ENCODE data around the gene ZBTB7C.

ZBTB7C gene

GRCh38 chr18:48080546-48080945 is 328.6 kb downstream of the ZBTB7C start:
- Histone ChIP-seq H2AFZ (ENCODE audit: low read depth, low read length, severe bottlenecking) (no peak overlapping the region), H3K4me2 (ENCODE audit: low read depth, low read length, poor library complexity, severe bottlenecking) (no peak overlapping the region)

GRCh38 chr18:48079885-48080284 is 329.3 kb downstream of the ZBTB7C start:
- H3K4me3 ChIP-seq (ENCODE audit: insufficient read depth, low read length, poor library complexity, severe bottlenecking) = no peak overlapping the region
- H3K9ac ChIP-seq (ENCODE audit: low read length) = no peak overlapping the region
- H3K27me3 ChIP-seq (ENCODE audit: low read length) = no peaks in the 10 kb centered on the region
- H4K20me1 ChIP-seq (ENCODE audit: low read depth, low read length) = no peaks in the 10 kb centered on the region
- no peaks in the 10 kb centered on the region for H3F3A ChIP-seq (ENCODE audit: insufficient read depth)
- H2AFZ ChIP-seq (ENCODE audit: low read depth, low read length, severe bottlenecking) = no peak overlapping the region
- no peaks in the 10 kb centered on the region for H3K79me2 ChIP-seq (ENCODE audit: insufficient read depth, low read length)
- no peak overlapping the region for H3K4me2 ChIP-seq (ENCODE audit: low read depth, low read length, poor library complexity, severe bottlenecking)
- H3K36me3 ChIP-seq (ENCODE audit: low read length) = no peaks in the 10 kb centered on the region
- H3K9me3 ChIP-seq (ENCODE audit: insufficient read depth, low read length) = no peaks in the 10 kb centered on the region
- H3K9me2 ChIP-seq (replicated peaks; ENCODE audit: insufficient read depth, low read length) = no peaks in the 10 kb centered on the region
- no peak overlapping the region for H3K27ac ChIP-seq (ENCODE audit: low read depth, low read length)
- no peak for TF ChIP-seq EZH2phosphoT487 (conservative IDR thresholded peaks at IDR 0.05; ENCODE audit: low read length)
- no peak for TF ChIP-seq CTCF (IDR thresholded peaks at IDR 0.05; ENCODE audit: insufficient read depth, low read length, poor library complexity, severe bottlenecking)

More at GRCh38 chr18:48080546-48080945, 328.6 kb downstream of the ZBTB7C start:
- Histone ChIP-seq H3K79me2 (ENCODE audit: insufficient read depth, low read length) (no peaks in the 10 kb centered on the region), H3K9ac (ENCODE audit: low read length) (no peak overlapping the region), H3K4me3 (ENCODE audit: insufficient read depth, low read length, poor library complexity, severe bottlenecking) (no peak overlapping the region), H3K9me2 (replicated peaks; ENCODE audit: insufficient read depth, low read length) (no peaks in the 10 kb centered on the region), H4K20me1 (ENCODE audit: low read depth, low read length) (no peaks in the 10 kb centered on the region), H3K9me3 (ENCODE audit: insufficient read depth, low read length) (no peaks in the 10 kb centered on the region), H3K27ac (ENCODE audit: low read depth, low read length) (no peak overlapping the region), H3K27me3 (ENCODE audit: low read length) (no peaks in the 10 kb centered on the region), H3F3A (ENCODE audit: insufficient read depth) (no peaks in the 10 kb centered on the region), H3K36me3 (ENCODE audit: low read length) (no peaks in the 10 kb centered on the region)
- no peak for TF ChIP-seq CTCF (IDR thresholded peaks at IDR 0.05; ENCODE audit: insufficient read depth, low read length, poor library complexity, severe bottlenecking)
- no peak for TF ChIP-seq EZH2phosphoT487 (conservative IDR thresholded peaks at IDR 0.05; ENCODE audit: low read length)

DNA sequence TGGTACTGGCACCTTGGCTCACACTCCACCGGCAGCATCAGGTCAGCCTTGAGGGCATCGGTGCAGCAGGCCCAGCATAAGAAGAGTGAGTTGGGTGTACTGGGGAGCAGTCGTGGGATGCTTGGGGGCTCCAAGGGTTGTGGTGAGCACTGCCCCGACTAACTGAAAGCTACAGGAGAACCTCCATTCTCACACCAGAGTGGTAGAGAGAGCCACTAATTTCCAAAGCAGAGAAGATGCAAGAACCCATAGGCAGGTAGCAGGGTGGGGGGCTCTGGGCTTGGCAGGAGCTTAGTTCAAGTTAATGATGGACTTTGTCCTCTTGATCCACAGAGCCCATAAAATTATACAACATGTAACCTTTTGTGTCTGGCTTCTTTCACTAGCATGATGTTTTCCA is 330.7 kb downstream of the ZBTB7C start:
- Histone ChIP-seq H3K9me2 (replicated peaks; ENCODE audit: insufficient read depth, low read length) (no peaks in the 10 kb centered on the region), H3K9ac (ENCODE audit: low read length) (no peak overlapping the region), H4K20me1 (ENCODE audit: low read depth, low read length) (no peaks in the 10 kb centered on the region), H3K36me3 (ENCODE audit: low read length) (no peaks in the 10 kb centered on the region), H2AFZ (ENCODE audit: low read depth, low read length, severe bottlenecking) (no peak overlapping the region), H3K4me3 (ENCODE audit: insufficient read depth, low read length, poor library complexity, severe bottlenecking) (no peak overlapping the region), H3F3A (ENCODE audit: insufficient read depth) (no peaks in the 10 kb centered on the region), H3K27me3 (ENCODE audit: low read length) (no peaks in the 10 kb centered on the region), H3K9me3 (ENCODE audit: insufficient read depth, low read length) (no peaks in the 10 kb centered on the region), H3K4me2 (ENCODE audit: low read depth, low read length, poor library complexity, severe bottlenecking) (no peak overlapping the region), H3K79me2 (ENCODE audit: insufficient read depth, low read length) (no peaks in the 10 kb centered on the region), H3K27ac (ENCODE audit: low read depth, low read length) (no peak overlapping the region)
- no peak for TF ChIP-seq CTCF (IDR thresholded peaks at IDR 0.05; ENCODE audit: insufficient read depth, low read length, poor library complexity, severe bottlenecking)
- TF ChIP-seq EZH2phosphoT487 (conservative IDR thresholded peaks at IDR 0.05; ENCODE audit: low read length) = no peak

All from SU-DHL-6 (cell line).